Measurements from ENCODE around the gene CERS6. TPM values are rescaled to one million over a fixed set of nuclear protein-coding genes. Genes with fewer than 3 reads are reported as not detected.

Gene CERS6
- total and polyA plus RNA-seq, 4 donors: 4.3 to 25.8 (median 13.6) TPM

GRCh38 chr2:168749297-168749696, 293.2 kb downstream of the CERS6 start:
- Histone ChIP-seq H3K27me3 (ENCODE audit: control insufficient read depth in 3 of 3, insufficient read depth in 3 of 3, low read length in 2 of 3) (no peaks in the 10 kb centered on the region), H3K4me1 (ENCODE audit: control insufficient read depth in 5 of 5, insufficient read depth in 5 of 5, low read length in 5 of 5) (peaks cover 0 to 15% (median 3%) of the 10 kb centered on the region in 5 donors), H3K27ac (ENCODE audit: low read depth in 1 of 2, low read length in 1 of 2) (no peak overlapping the region), H3K36me3 (ENCODE audit: control insufficient read depth in 4 of 4, insufficient read depth in 4 of 4, low read length in 4 of 4) (no peaks in the 10 kb centered on the region), H3K9ac (ENCODE audit: insufficient read depth in 1 of 2, low read length in 2 of 2) (no peak overlapping the region), H3K4me3 (no peak overlapping the region), H3K9me3 (ENCODE audit: control insufficient read depth in 4 of 4, insufficient read depth in 3 of 4, low read length in 3 of 4) (no peaks in the 10 kb centered on the region)
- DNase-seq (no peak), ATAC-seq (ENCODE audit: insufficient read depth, low FRiP score) (no peak)
- no peak for TF ChIP-seq CTCF (IDR thresholded peaks at IDR 0.05; ENCODE audit: control extremely low read depth, extremely low read depth)
- WGBS, 2 donors: 75 to 88% methylated on average over 3 to 6 of the region's 6 CpGs

GRCh38 chr2:168751104-168751740, 295.1 kb downstream of the CERS6 start:
- H3K4me3 ChIP-seq: no peak overlapping the region
- DNase-seq (peak in 2 of 3 donors; percentile 35 to 48), ATAC-seq (ENCODE audit: insufficient read depth, low FRiP score) (no peak)
- H3K27me3 ChIP-seq (ENCODE audit: control insufficient read depth in 3 of 3, insufficient read depth in 3 of 3, low read length in 2 of 3): no peaks in the 10 kb centered on the region
- TF ChIP-seq CTCF (IDR thresholded peaks at IDR 0.05; ENCODE audit: control extremely low read depth, extremely low read depth): no peak
- no peaks in the 10 kb centered on the region for H3K9me3 ChIP-seq (ENCODE audit: control insufficient read depth in 4 of 4, insufficient read depth in 3 of 4, low read length in 3 of 4)
- no peak overlapping the region for H3K9ac ChIP-seq (ENCODE audit: insufficient read depth in 1 of 2, low read length in 2 of 2)
- H3K27ac ChIP-seq (ENCODE audit: low read depth in 1 of 2, low read length in 1 of 2): no peak overlapping the region
- H3K36me3 ChIP-seq (ENCODE audit: control insufficient read depth in 4 of 4, insufficient read depth in 4 of 4, low read length in 4 of 4): no peaks in the 10 kb centered on the region
- peaks cover 0 to 15% (median 0%) of the 10 kb centered on the region in 5 donors for H3K4me1 ChIP-seq (ENCODE audit: control insufficient read depth in 5 of 5, insufficient read depth in 5 of 5, low read length in 5 of 5)

DNA sequence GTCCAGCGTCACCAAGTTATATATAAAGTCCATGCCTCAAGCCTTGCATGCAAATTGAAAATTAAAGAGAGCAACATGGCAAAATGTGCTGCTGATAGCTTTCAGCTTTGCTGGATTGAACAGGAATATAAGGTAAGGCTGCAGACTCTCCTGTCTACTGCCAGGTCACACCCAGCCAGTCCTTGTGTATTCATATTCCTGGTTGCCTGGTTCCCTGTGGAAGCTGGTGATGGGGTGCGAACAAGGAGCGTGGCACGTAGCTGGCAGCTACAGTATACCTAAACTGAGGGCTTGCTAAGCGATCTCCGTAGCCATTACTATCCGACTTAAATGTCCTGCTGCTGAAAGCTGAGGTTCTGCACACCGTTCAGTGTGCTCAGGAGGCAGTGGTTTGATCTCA, 296.3 kb downstream of the CERS6 start:
- no peak for ATAC-seq (ENCODE audit: insufficient read depth, low FRiP score)
- Histone ChIP-seq H3K27ac (ENCODE audit: low read depth in 1 of 2, low read length in 1 of 2) (no peak overlapping the region), H3K36me3 (ENCODE audit: control insufficient read depth in 4 of 4, insufficient read depth in 4 of 4, low read length in 4 of 4) (no peaks in the 10 kb centered on the region), H3K4me3 (no peak overlapping the region), H3K27me3 (ENCODE audit: control insufficient read depth in 3 of 3, insufficient read depth in 3 of 3, low read length in 2 of 3) (no peaks in the 10 kb centered on the region), H3K9ac (ENCODE audit: insufficient read depth in 1 of 2, low read length in 2 of 2) (no peak overlapping the region), H3K9me3 (ENCODE audit: control insufficient read depth in 4 of 4, insufficient read depth in 3 of 4, low read length in 3 of 4) (no peaks in the 10 kb centered on the region), H3K4me1 (ENCODE audit: control insufficient read depth in 5 of 5, insufficient read depth in 5 of 5, low read length in 5 of 5) (peaks cover 0 to 21% (median 0%) of the 10 kb centered on the region in 5 donors)
- TF ChIP-seq CTCF (IDR thresholded peaks at IDR 0.05; ENCODE audit: control extremely low read depth, extremely low read depth): no peak
- 97 to 100% methylated on average over 8 of the region's 8 CpGs for WGBS, 2 donors
- no peak for DNase-seq

Data from lung (tissue), 12 donors.